Fibroblast of mammary gland (primary cell): Measurements from ENCODE around the gene SMCO2.
"Not testable (repeated sequence)": the region's sequence is repeated elsewhere in the genome, so short reads cannot be mapped to it uniquely, and the experiment has no call there.

Experiments
- DNase-seq: peaks from one replicate; pipeline ENCODE4 v3.0.0-alpha.2; 2010; ENCODE audit warnings: low read depth
- H3K4me3 ChIP-seq: 2 replicates; pipeline ENCODE4 v1.5.1; 2011; ENCODE audit warnings: low read depth, mild to moderate bottlenecking, low read length, moderate library complexity; ENCODE audit not compliant: control insufficient read depth
- CTCF ChIP-seq: conservative IDR thresholded peaks from 2 replicates; pipeline ENCODE4 v1.5.1; 2011; ENCODE audit warnings: low read depth, low read length, inconsistent platforms; ENCODE audit not compliant: control insufficient read depth, insufficient read depth

SMCO2 gene

GRCh38 chr12:27542628-27543027 is 96.1 kb downstream of the SMCO2 start:
- peak; percentile 89 for DNase-seq
- no peak overlapping the region for H3K4me3 ChIP-seq
- no peak for TF ChIP-seq CTCF

GRCh38 chr12:27544858-27545257 is 98.3 kb downstream of the SMCO2 start:
- not testable (repeated sequence) for DNase-seq

GRCh38 chr12:27545665-27546064 is 99.1 kb downstream of the SMCO2 start:
- no peak overlapping the region for H3K4me3 ChIP-seq
- TF ChIP-seq CTCF, result no peak
- no peak for DNase-seq

More at GRCh38 chr12:27544858-27545257, 98.3 kb downstream of the SMCO2 start:
- not testable (repeated sequence) for H3K4me3 ChIP-seq

- H3K4me3 ChIP-seq, result no peak overlapping the region
- no peak for TF ChIP-seq CTCF
- DNase-seq, result no peak
These were observed 101.1 kb downstream of the SMCO2 start for GRCh38 chr12:27547592-27547991.

GRCh38 chr12:27548301-27549199 is 102.0 kb downstream of the SMCO2 start:
- DNase-seq, result no peak
- no peak for TF ChIP-seq CTCF
- no peak overlapping the region for H3K4me3 ChIP-seq

GRCh38 chr12:27549236-27549800 is 102.8 kb downstream of the SMCO2 start:
- peak overlapping the region; percentile 11 for H3K4me3 ChIP-seq
- peak; percentile 93 for DNase-seq
- TF ChIP-seq CTCF, result no peak
